PC-3 (cell line): ENCODE data around the gene SLC2A9. TPM values are rescaled to one million over a fixed set of nuclear protein-coding genes. Genes with fewer than 3 reads are reported as not detected.

ENCODE experiments used
- ATAC-seq: fragments of 200-7000 bp; cut with Tn5 transposase; 2 replicates; pipeline ENCODE4 v1.9.1; 2020; ENCODE audit warnings: mild to moderate bottlenecking, moderate library complexity
- BruUV-seq: library from RNA; stranded (reverse); fragments of 400-500 nt; replicated peaks from 2 replicates; lab custom pipeline; 2021; lab: Mats Ljungman, UMichigan
- CTCF ChIA-PET: fragments of 300-600 bp; sonication (Branson Sonifier 250); formaldehyde crosslinking; loops from one replicate; lab custom pipeline; 2022; ENCODE audit warnings: antibody characterized with exemption; lab: Charles Lee
- POLR2A ChIA-PET: fragments of 300-600 bp; sonication (Branson Sonifier 250); formaldehyde crosslinking; loops from one replicate; lab custom pipeline; 2022; ENCODE audit warnings: antibody characterized with exemption; ENCODE audit not compliant: unreplicated experiment; lab: Charles Lee
- DNase-seq: peaks from one replicate; pipeline ENCODE4 v3.0.0-alpha.2; 2015
- H2AFZ ChIP-seq: fragments of 300-600 bp; sonication (generic); 2 replicates; pipeline ENCODE4 v1.6.0; 2016; ENCODE audit warnings: antibody characterized with exemption, low read length
- H3F3A ChIP-seq: fragments of 300-600 bp; sonication (generic); one replicate; pipeline ENCODE4 v1.6.0; 2017; ENCODE audit warnings: antibody characterized with exemption, low read length, control low read depth, mild to moderate bottlenecking; ENCODE audit not compliant: unreplicated experiment
- H3K27ac ChIP-seq: fragments of 300-600 bp; sonication (generic); 2 replicates; pipeline ENCODE4 v1.5.1; 2016; ENCODE audit warnings: mild to moderate bottlenecking, low read length
- H3K27me3 ChIP-seq: fragments of 300-600 bp; sonication (generic); 2 replicates; pipeline ENCODE4 v1.6.1; 2016; ENCODE audit warnings: low read length, mixed read lengths
- H3K36me3 ChIP-seq: fragments of 300-600 bp; sonication (generic); 2 replicates; pipeline ENCODE4 v1.6.1; 2016; ENCODE audit warnings: low read depth, mixed run types, low read length, mixed read lengths
- H3K4me1 ChIP-seq: fragments of 300-600 bp; sonication (generic); 2 replicates; pipeline ENCODE4 v1.5.1; 2016; ENCODE audit warnings: low read length; ENCODE audit not compliant: insufficient read depth
- H3K4me2 ChIP-seq: fragments of 300-600 bp; sonication (generic); 2 replicates; pipeline ENCODE4 v1.6.0; 2016; ENCODE audit warnings: low read length
- H3K4me3 ChIP-seq: fragments of 300-600 bp; sonication (generic); 2 replicates; pipeline ENCODE4 v1.5.1; 2016; ENCODE audit warnings: mild to moderate bottlenecking, low read length, mixed read lengths
- H3K79me2 ChIP-seq: fragments of 300-600 bp; sonication (generic); 2 replicates; pipeline ENCODE4 v1.6.1; 2017; ENCODE audit warnings: low read length, mixed read lengths
- H3K9ac ChIP-seq: fragments of 300-600 bp; sonication (generic); 2 replicates; pipeline ENCODE4 v1.6.0; 2016; ENCODE audit warnings: mild to moderate bottlenecking, low read length
- H3K9me2 ChIP-seq: fragments of 300-600 bp; sonication (generic); replicated peaks from 2 replicates; pipeline ENCODE4 v1.6.1; 2016; ENCODE audit warnings: mixed run types, low read length, mixed read lengths
- H3K9me3 ChIP-seq: fragments of 300-600 bp; sonication (generic); 2 replicates; pipeline ENCODE4 v1.6.1; 2016; ENCODE audit warnings: low read length, mixed read lengths
- H4K20me1 ChIP-seq: fragments of 300-600 bp; sonication (generic); 2 replicates; pipeline ENCODE4 v1.6.1; 2016; ENCODE audit warnings: low read length, mixed read lengths
- CTCF ChIP-seq: fragments of 300-600 bp; sonication (generic); conservative IDR thresholded peaks from 2 replicates; pipeline ENCODE4 v1.5.1; 2017; ENCODE audit warnings: antibody characterized with exemption, low read depth, mild to moderate bottlenecking, low read length
- EZH2 ChIP-seq: fragments of 300-600 bp; sonication (generic); IDR thresholded peaks from one replicate; pipeline ENCODE4 v1.6.1; 2017; ENCODE audit warnings: antibody characterized with exemption, mild to moderate bottlenecking, low read length; ENCODE audit not compliant: unreplicated experiment
- EZH2phosphoT487 ChIP-seq: fragments of 300-600 bp; sonication (generic); IDR thresholded peaks from 2 replicates; pipeline ENCODE4 v1.6.1; 2018; ENCODE audit warnings: mild to moderate bottlenecking, antibody characterized with exemption, low read length, borderline replicate concordance
- intact Hi-C: fragments of 100-400 bp; cut with micrococcal nuclease; formaldehyde crosslinking; loops from 2 replicates; pipeline ENCODE4 v1.9.0; 2023
- total RNA-seq: library from RNA; depleted of rRNA; stranded (reverse); fragments of >200 nt; gene quantifications from 2 replicates; pipeline ENCODE4 v1.2.3, GENCODE V29; 2014

The SLC2A9 gene
- total RNA-seq, 1 experiment from 2014 or later, result 0.11 TPM

- intact Hi-C loops, result loop anchor here (2.0 to 5.0 kb wide), 2 partner anchors 63 to 111 kb away; partner anchors contain the start of gene WDR1
- no peaks in the 10 kb centered on the region for H3K36me3 ChIP-seq
- TF ChIP-seq EZH2, result no peak
- no peak for TF ChIP-seq CTCF
- TF ChIP-seq EZH2phosphoT487, result no peak
- BruUV-seq, result no TSS peak
- no peak overlapping the region for H2AFZ ChIP-seq
- H3F3A ChIP-seq, result peaks cover 10% of the 10 kb centered on the region
- H3K9me3 ChIP-seq, result no peaks in the 10 kb centered on the region
- H3K9me2 ChIP-seq, result no peaks in the 10 kb centered on the region
- no peaks in the 10 kb centered on the region for H3K79me2 ChIP-seq
- no peaks in the 10 kb centered on the region for H4K20me1 ChIP-seq
- peak overlapping the region; percentile 87 for H3K9ac ChIP-seq
- ChIA-PET CTCF (no interaction called here), POLR2A (no interaction called here)
- ATAC-seq, result no peak
- peak overlapping the region; percentile 88 for H3K4me2 ChIP-seq
- H3K27ac ChIP-seq, result peak overlapping the region; percentile 100
- H3K27me3 ChIP-seq, result no peaks in the 10 kb centered on the region
- H3K4me3 ChIP-seq, result peak overlapping the region; percentile 18; the same call in 1 of the 2 replicates
- peaks cover 43% of the 10 kb centered on the region for H3K4me1 ChIP-seq
- no peak for DNase-seq
Observed at GRCh38 chr4:10005632-10006031, 15.7 kb downstream of the SLC2A9 start.

GRCh38 chr4:10003666-10004065, 17.6 kb downstream of the SLC2A9 start:
- Histone ChIP-seq H4K20me1 (no peaks in the 10 kb centered on the region), H3K79me2 (no peaks in the 10 kb centered on the region), H3K9ac (no peak overlapping the region), H3K27me3 (no peaks in the 10 kb centered on the region), H3K9me2 (no peaks in the 10 kb centered on the region), H3F3A (peaks cover 8% of the 10 kb centered on the region), H3K36me3 (no peaks in the 10 kb centered on the region), H3K4me1 (peaks cover 38% of the 10 kb centered on the region), H3K4me3 (no peak overlapping the region), H3K9me3 (no peaks in the 10 kb centered on the region), H3K4me2 (no peak overlapping the region), H3K27ac (no peak overlapping the region), H2AFZ (no peak overlapping the region)
- intact Hi-C loops, result no loop called here
- ChIA-PET CTCF (no interaction called here), POLR2A (no interaction called here)
- ATAC-seq, result no peak
- no TSS peak for BruUV-seq
- TF ChIP-seq CTCF (no peak), EZH2 (no peak), EZH2phosphoT487 (no peak)
- no peak for DNase-seq

GRCh38 chr4:10002278-10002677, 19.0 kb downstream of the SLC2A9 start:
- Histone ChIP-seq H3K79me2 (no peaks in the 10 kb centered on the region), H3K4me2 (no peak overlapping the region), H2AFZ (no peak overlapping the region), H3K36me3 (no peaks in the 10 kb centered on the region), H3K9ac (no peak overlapping the region), H3F3A (peaks cover 5% of the 10 kb centered on the region), H3K9me3 (no peaks in the 10 kb centered on the region), H3K27ac (no peak overlapping the region), H3K4me1 (peaks cover 24% of the 10 kb centered on the region), H3K9me2 (no peaks in the 10 kb centered on the region), H3K27me3 (no peaks in the 10 kb centered on the region), H4K20me1 (no peaks in the 10 kb centered on the region), H3K4me3 (no peak overlapping the region)
- no TSS peak for BruUV-seq
- intact Hi-C loops, result no loop called here
- CTCF ChIA-PET, result no interaction called here
- no peak for TF ChIP-seq CTCF
- TF ChIP-seq EZH2phosphoT487, result no peak
- no peak for TF ChIP-seq EZH2
- ATAC-seq (no peak), DNase-seq (no peak)
- POLR2A ChIA-PET, result no interaction called here
